Activated naive CD4-positive, alpha-beta T cell treated with anti-CD3 and anti-CD28 coated beads, Interleukin-2, amount 50 U/mL, for 24 hours (primary cell): ENCODE data around the gene PMEL.

Source experiments
- H3K27ac Mint-ChIP-seq: one replicate; pipeline ENCODE4 v1.8.0; 2021; ENCODE audit warnings: mild to moderate bottlenecking, mixed read lengths
- H3K27me3 Mint-ChIP-seq: one replicate; pipeline ENCODE4 v1.8.0; 2021; ENCODE audit warnings: mixed read lengths
- H3K36me3 Mint-ChIP-seq: one replicate; pipeline ENCODE4 v1.8.0; 2021; ENCODE audit warnings: mixed read lengths
- H3K4me1 Mint-ChIP-seq: one replicate; pipeline ENCODE4 v1.8.0; 2021; ENCODE audit warnings: mixed read lengths
- H3K4me3 Mint-ChIP-seq: one replicate; pipeline ENCODE4 v1.8.0; 2021; ENCODE audit warnings: mild to moderate bottlenecking, mixed read lengths
- H3K9me3 Mint-ChIP-seq: one replicate; pipeline ENCODE4 v1.8.0; 2021; ENCODE audit warnings: mixed read lengths

The PMEL gene

GRCh38 chr12:55970775-55971174 lies 4.9 kb upstream of the PMEL start:
- Mint-ChIP-seq H3K27me3 (no peaks in the 10 kb centered on the region), H3K27ac (no peak overlapping the region)

DNA sequence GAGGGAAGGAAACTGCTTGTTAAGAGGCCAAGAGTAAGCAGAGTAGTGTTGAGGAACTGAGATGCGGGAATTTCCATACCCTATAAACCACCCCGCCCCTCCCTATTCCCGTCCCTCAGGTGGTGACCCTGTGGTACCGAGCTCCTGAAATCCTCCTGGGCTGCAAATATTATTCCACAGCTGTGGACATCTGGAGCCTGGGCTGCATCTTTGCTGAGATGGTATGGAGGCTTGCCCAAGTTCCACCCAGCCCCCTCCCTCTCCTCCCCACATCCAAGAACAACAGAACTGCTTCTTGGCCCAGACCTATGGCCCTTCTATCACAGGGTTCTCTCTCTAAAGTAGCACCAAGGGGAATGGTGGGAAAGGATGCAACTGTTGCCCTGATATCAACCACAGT lies 3.5 kb upstream of the PMEL start:
- Mint-ChIP-seq H3K4me1 (peaks cover 33% of the 10 kb centered on the region), H3K36me3 (no peaks in the 10 kb centered on the region), H3K4me3 (no peak overlapping the region), H3K9me3 (no peaks in the 10 kb centered on the region), H3K27ac (no peak overlapping the region), H3K27me3 (no peaks in the 10 kb centered on the region)

More at GRCh38 chr12:55970775-55971174, 4.9 kb upstream of the PMEL start:
- H3K36me3 Mint-ChIP-seq, result no peaks in the 10 kb centered on the region
- H3K4me1 Mint-ChIP-seq, result peaks cover 28% of the 10 kb centered on the region
- H3K4me3 Mint-ChIP-seq, result no peak overlapping the region
- H3K9me3 Mint-ChIP-seq, result no peaks in the 10 kb centered on the region

GRCh38 chr12:55966408-55967281 lies 803 bp upstream of the PMEL start, which contains the start of gene CDK2:
Gene CDK2, plus strand, starts transcription at chr12:55966830. Its CDS starts 179 bp downstream, at chr12:55967009.
- H3K36me3 Mint-ChIP-seq, result no peaks in the 10 kb centered on the region
- peak within 1 kb of the TSS; percentile 92 for H3K27ac Mint-ChIP-seq
- H3K4me1 Mint-ChIP-seq, result peaks cover 33% of the 10 kb centered on the region
- H3K27me3 Mint-ChIP-seq, result no peaks in the 10 kb centered on the region
- no peaks in the 10 kb centered on the region for H3K9me3 Mint-ChIP-seq
- peak within 1 kb of the TSS; percentile 96 for H3K4me3 Mint-ChIP-seq

GRCh38 chr12:55965240-55965639 lies 602 bp downstream of the PMEL start:
- Mint-ChIP-seq H3K4me3 (peak overlapping the region; percentile 96), H3K27ac (peak overlapping the region; percentile 59), H3K9me3 (no peaks in the 10 kb centered on the region), H3K27me3 (no peaks in the 10 kb centered on the region), H3K36me3 (no peaks in the 10 kb centered on the region), H3K4me1 (peaks cover 33% of the 10 kb centered on the region)

- H3K4me1 Mint-ChIP-seq, result peaks cover 33% of the 10 kb centered on the region
- no peaks in the 10 kb centered on the region for H3K36me3 Mint-ChIP-seq
- H3K27me3 Mint-ChIP-seq, result no peaks in the 10 kb centered on the region
- no peak overlapping the region for H3K27ac Mint-ChIP-seq
- no peaks in the 10 kb centered on the region for H3K9me3 Mint-ChIP-seq
- H3K4me3 Mint-ChIP-seq, result no peak overlapping the region
Observed at GRCh38 chr12:55963760-55964159, 2.1 kb downstream of the PMEL start.

DNA sequence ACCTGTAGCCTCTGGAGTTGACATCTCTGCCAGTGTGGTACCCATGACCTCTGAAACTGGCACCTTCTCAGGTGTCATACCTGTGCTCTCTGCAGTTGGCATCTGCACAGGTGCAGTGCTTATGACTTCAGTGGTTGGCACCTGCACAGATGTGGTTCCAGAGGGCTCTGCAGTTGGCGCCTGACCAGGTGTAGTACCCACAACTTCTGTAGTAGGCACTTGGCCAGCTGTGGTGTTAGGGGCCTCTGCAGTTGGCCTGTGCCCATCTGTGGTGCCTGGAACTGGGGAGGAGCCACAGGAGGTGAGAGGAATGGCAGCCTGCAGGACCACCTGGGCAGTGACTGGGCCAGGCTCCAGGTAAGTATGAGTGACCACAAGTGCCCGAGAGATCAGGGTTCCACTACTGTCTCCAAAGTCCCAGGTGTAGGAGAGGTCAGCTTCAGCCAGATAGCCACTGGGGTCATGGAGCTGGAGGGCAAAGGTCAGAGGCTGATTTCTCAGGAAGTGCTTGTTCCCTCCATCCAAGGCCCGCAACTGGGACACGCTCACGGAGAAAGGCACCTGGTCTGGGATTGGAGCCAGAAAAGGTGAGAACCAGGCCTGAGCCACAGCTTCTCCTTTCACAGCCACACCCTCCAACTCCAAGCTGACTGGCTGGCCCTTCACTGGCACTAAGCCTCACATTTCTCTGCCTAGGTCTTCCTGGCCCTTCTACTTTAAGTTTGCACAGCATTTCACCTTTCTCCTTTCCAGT lies 8.6 kb downstream of the PMEL start:
- H3K4me3 Mint-ChIP-seq, result no peak overlapping the region
- H3K27me3 Mint-ChIP-seq, result no peaks in the 10 kb centered on the region
- peaks cover 24% of the 10 kb centered on the region for H3K4me1 Mint-ChIP-seq
- H3K36me3 Mint-ChIP-seq, result peaks cover 6% of the 10 kb centered on the region
- peak overlapping the region; percentile 63 for H3K27ac Mint-ChIP-seq
- H3K9me3 Mint-ChIP-seq, result no peaks in the 10 kb centered on the region

DNA sequence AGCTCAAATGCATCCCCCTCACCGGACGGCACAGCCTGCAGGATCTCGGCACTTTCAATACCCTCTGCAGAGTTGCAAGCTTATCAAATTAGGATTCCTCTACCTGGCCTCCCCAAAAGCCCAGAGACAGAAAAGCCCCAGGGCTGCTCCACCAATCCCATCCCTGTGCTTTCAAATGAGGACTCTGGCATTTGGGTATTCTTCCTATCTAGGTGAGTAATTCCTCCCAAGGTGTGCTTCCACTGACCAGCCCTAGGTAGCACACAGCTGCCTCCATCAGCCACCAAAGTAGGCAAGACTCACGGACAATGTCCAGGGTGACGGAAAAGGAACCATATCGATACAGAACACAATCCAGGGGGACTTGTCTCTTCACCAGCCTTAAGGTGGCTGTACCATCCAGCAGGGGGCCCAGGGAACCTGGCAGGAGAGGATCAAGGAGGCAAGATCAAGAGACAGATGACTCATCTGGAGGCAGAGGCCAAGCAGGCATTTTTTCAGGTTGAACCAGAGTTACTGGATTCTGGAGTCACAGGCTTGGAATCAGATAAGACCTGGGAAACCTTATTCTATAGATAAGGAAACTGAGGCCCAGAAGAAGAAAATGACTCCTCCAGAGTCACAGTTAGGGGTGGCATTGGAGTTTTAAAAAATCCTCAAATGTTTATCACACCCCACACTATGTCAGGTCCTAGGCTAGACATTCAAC lies 9.9 kb downstream of the PMEL start:
- Mint-ChIP-seq H3K9me3 (no peaks in the 10 kb centered on the region), H3K4me1 (peaks cover 27% of the 10 kb centered on the region), H3K27me3 (no peaks in the 10 kb centered on the region), H3K27ac (peak overlapping the region; percentile 20), H3K4me3 (no peak overlapping the region), H3K36me3 (peaks cover 6% of the 10 kb centered on the region)

DNA sequence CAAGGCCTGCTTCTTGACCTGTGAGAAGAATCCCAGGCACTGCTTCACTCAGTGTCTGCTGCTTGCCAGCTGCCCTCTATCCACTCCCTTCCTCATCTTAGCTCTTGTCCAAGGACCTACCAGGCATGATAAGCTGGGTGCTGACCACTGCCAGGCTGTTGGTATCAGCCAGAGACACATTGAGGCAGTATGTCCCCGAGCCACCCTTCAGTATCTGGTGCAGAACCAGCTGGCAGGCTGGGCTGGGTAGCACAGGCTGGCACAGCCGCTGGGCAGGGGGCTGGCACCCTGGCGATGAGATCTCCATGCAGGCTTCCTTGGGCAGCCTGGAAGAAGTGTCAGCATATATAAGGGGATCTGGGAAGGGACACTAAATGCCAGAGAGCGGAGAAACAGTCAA lies 10.5 kb downstream of the PMEL start:
- H3K4me1 Mint-ChIP-seq, result peaks cover 27% of the 10 kb centered on the region
- no peaks in the 10 kb centered on the region for H3K27me3 Mint-ChIP-seq
- no peak overlapping the region for H3K4me3 Mint-ChIP-seq
- H3K9me3 Mint-ChIP-seq, result no peaks in the 10 kb centered on the region
- peak overlapping the region; percentile 46 for H3K27ac Mint-ChIP-seq
- peaks cover 6% of the 10 kb centered on the region for H3K36me3 Mint-ChIP-seq

- Mint-ChIP-seq H3K36me3 (peaks cover 13% of the 10 kb centered on the region), H3K27ac (peak overlapping the region; percentile 53), H3K4me3 (no peak overlapping the region), H3K4me1 (peaks cover 64% of the 10 kb centered on the region), H3K27me3 (no peaks in the 10 kb centered on the region), H3K9me3 (no peaks in the 10 kb centered on the region)
Observed at GRCh38 chr12:55946553-55946952, 19.3 kb downstream of the PMEL start.

- H3K4me3 Mint-ChIP-seq, result no peak overlapping the region
- H3K4me1 Mint-ChIP-seq, result peaks cover 93% of the 10 kb centered on the region
- H3K9me3 Mint-ChIP-seq, result no peaks in the 10 kb centered on the region
- no peaks in the 10 kb centered on the region for H3K27me3 Mint-ChIP-seq
- H3K36me3 Mint-ChIP-seq, result peaks cover 16% of the 10 kb centered on the region
- peak overlapping the region; percentile 85 for H3K27ac Mint-ChIP-seq
Observed at GRCh38 chr12:55942577-55943136, 23.2 kb downstream of the PMEL start.

GRCh38 chr12:55942055-55942454 lies 23.8 kb downstream of the PMEL start:
- H3K27ac Mint-ChIP-seq, result peak overlapping the region; percentile 85
- H3K4me3 Mint-ChIP-seq, result no peak overlapping the region

GRCh38 chr12:55940065-55940732 lies 25.6 kb downstream of the PMEL start:
- Mint-ChIP-seq H3K4me1 (peaks cover 95% of the 10 kb centered on the region), H3K4me3 (peak overlapping the region; percentile 62), H3K27me3 (no peaks in the 10 kb centered on the region), H3K36me3 (peaks cover 12% of the 10 kb centered on the region), H3K27ac (peak overlapping the region; percentile 88), H3K9me3 (no peaks in the 10 kb centered on the region)

More at GRCh38 chr12:55942055-55942454, 23.8 kb downstream of the PMEL start:
- Mint-ChIP-seq H3K36me3 (peaks cover 14% of the 10 kb centered on the region), H3K4me1 (peaks cover 94% of the 10 kb centered on the region), H3K9me3 (no peaks in the 10 kb centered on the region), H3K27me3 (no peaks in the 10 kb centered on the region)

GRCh38 chr12:55938826-55939501 lies 26.9 kb downstream of the PMEL start:
- Mint-ChIP-seq H3K27ac (peak overlapping the region; percentile 80), H3K4me3 (peak overlapping the region; percentile 11), H3K9me3 (no peaks in the 10 kb centered on the region), H3K27me3 (no peaks in the 10 kb centered on the region), H3K4me1 (peaks cover 97% of the 10 kb centered on the region), H3K36me3 (peaks cover 12% of the 10 kb centered on the region)

DNA sequence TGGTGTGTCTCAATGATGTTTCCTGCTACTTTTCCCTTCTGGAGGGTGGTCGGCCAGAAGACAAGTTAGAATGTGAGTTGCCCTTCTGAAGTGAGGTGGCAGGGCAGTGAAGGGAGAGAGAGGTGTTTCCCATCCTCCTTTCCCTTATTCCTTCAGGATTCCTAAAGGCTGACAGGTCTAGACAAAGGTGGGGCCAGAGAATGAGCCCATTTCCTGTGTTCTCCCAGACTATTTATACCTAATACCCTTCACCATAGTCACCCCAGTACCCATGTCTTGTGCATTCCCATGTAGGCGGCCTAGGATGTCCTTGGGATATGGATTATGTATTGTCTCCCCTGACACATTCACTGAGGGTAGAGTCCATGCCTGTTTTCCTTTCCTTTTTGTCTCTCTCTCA lies 27.9 kb downstream of the PMEL start:
- H3K27me3 Mint-ChIP-seq, result no peaks in the 10 kb centered on the region
- H3K27ac Mint-ChIP-seq, result peak overlapping the region; percentile 80
- H3K4me3 Mint-ChIP-seq, result peak overlapping the region; percentile 2
- peaks cover 94% of the 10 kb centered on the region for H3K4me1 Mint-ChIP-seq
- no peaks in the 10 kb centered on the region for H3K9me3 Mint-ChIP-seq
- H3K36me3 Mint-ChIP-seq, result peaks cover 14% of the 10 kb centered on the region
